K562 (cell line): ENCODE results near the gene NFIL3. TPM values are rescaled to one million over a fixed set of nuclear protein-coding genes. Genes with fewer than 3 reads are reported as not detected.
A peak's percentile ranks its signal among the peaks of the same experiment; 100 is the strongest.

Experiments
- ARID4B ChIP-seq: sonication (generic); formaldehyde crosslinking; IDR thresholded peaks from 2 replicates; pipeline ENCODE4 v1.8.0; 2022; ENCODE audit warnings: mild to moderate bottlenecking, missing genetic modification reagents
- BHLHE40 ChIP-seq: IDR thresholded peaks from 2 replicates; pipeline ENCODE4 v1.6.1; 2011; ENCODE audit warnings: low read length, improper control_type of control experiment
- FOXA3 ChIP-seq, 2 experiments: fragments of 450-650 bp in 1 of 2; sonication (generic) in 1 of 2; formaldehyde crosslinking; IDR thresholded peaks in 1 of 2; conservative IDR thresholded peaks in 1 of 2; 2 replicates each; pipeline versions ENCODE4 v1.4.0 to v1.8.0; 2020 to 2022; ENCODE audit warnings: mild to moderate bottlenecking in 2 of 2, missing genetic modification reagents in 1 of 2
- HMG20B ChIP-seq: fragments of 250-450 bp; sonication (Bioruptor Pico); IDR thresholded peaks from 2 replicates; pipeline ENCODE4 v1.5.0; 2021; ENCODE audit warnings: mild to moderate bottlenecking
- SIN3A ChIP-seq, 2 experiments: fragments of 150-350 bp in 1 of 2; IDR thresholded peaks; 2 replicates each; pipeline ENCODE4 v1.6.1; 2011 to 2016; ENCODE audit warnings: borderline replicate concordance in 2 of 2, low read depth in 2 of 2, low read length in 2 of 2, mild to moderate bottlenecking in 2 of 2, moderate library complexity in 2 of 2; ENCODE audit not compliant: control insufficient read depth in 1 of 2
- SMARCC2 ChIP-seq: fragments of 450-650 bp; IDR thresholded peaks from 2 replicates; pipeline ENCODE4 v1.6.1; 2017; ENCODE audit warnings: antibody characterized with exemption, moderate library complexity, mild to moderate bottlenecking, low read depth
- VEZF1 ChIP-seq: fragments of 200-800 bp; sonication (Bioruptor generic); IDR thresholded peaks from 2 replicates; pipeline ENCODE4 v1.6.1; 2017; ENCODE audit warnings: missing genetic modification characterization, missing compliant biosample characterization
- ZNF395 ChIP-seq: fragments of 200-800 bp; sonication (Bioruptor generic); IDR thresholded peaks from 2 replicates; pipeline ENCODE4 v1.6.1; 2017; ENCODE audit warnings: missing genetic modification characterization, missing compliant biosample characterization
- ZNF436 ChIP-seq: fragments of 250-450, 450-650 bp; sonication (Bioruptor Pico); formaldehyde crosslinking; IDR thresholded peaks from 2 replicates; pipeline ENCODE4 v1.7.0; 2020; ENCODE audit warnings: mild to moderate bottlenecking
- ZNF609 ChIP-seq: sonication (generic); formaldehyde crosslinking; IDR thresholded peaks from 2 replicates; pipeline ENCODE4 v1.8.1; 2023; ENCODE audit warnings: missing genetic modification reagents, mild to moderate bottlenecking, borderline replicate concordance
- polyA plus RNA-seq, 8 experiments: library from polyadenylated mRNA; depleted of rRNA in 4 of 8; stranded (reverse) in 5 of 8; unstranded in 3 of 8; fragments of >200 nt; fragmentation: Nextera tagmentation in 2 of 8; fragmentation: Illumina TruSeq in 1 of 8; extraction: Ambion mirVana in 2 of 8; extraction: Trizol in 1 of 8; gene quantifications; 2 replicates each; pipeline versions ENCODE4 v1.2.1 to v1.2.3, GENCODE V29; 2011 to 2014; ENCODE audit warnings: inconsistent platforms in 1 of 8, missing spikeins in 1 of 8
- total RNA-seq, 7 experiments: library from RNA; depleted of rRNA in 6 of 7; stranded (reverse); fragments of >200 nt in 6 of 7; fragmentation: Illumina TruSeq in 2 of 7; extraction: Trizol in 2 of 7; gene quantifications; 2 replicates each; pipeline versions ENCODE4 v1.2.1 to v1.2.3, GENCODE V29; 2011 to 2021; ENCODE audit warnings: low replicate concordance in 1 of 7
- TF ChIP-seq, protein P1 (sequence below), 2 experiments: fragments of 450-650 bp in 1 of 2; sonication (generic) in 1 of 2; formaldehyde crosslinking in 1 of 2; IDR thresholded peaks in 1 of 2; conservative IDR thresholded peaks in 1 of 2; 2 replicates each; pipeline versions ENCODE4 v1.6.1 to v1.8.1; 2016 to 2023; ENCODE audit warnings: mild to moderate bottlenecking in 2 of 2, moderate library complexity in 2 of 2, inconsistent platforms in 1 of 2, missing genetic modification reagents in 1 of 2

Gene NFIL3
- total and polyA plus RNA-seq, 9 of the 15 experiments (the other 6 are each of a cell fraction or from before 2014, with no cell fraction given): 3.2 to 16.1 (median 9.3) TPM

- TF ChIP-seq ARID4B (CRISPR knock-in tag) (peak; percentile 83), SMARCC2 (peak; percentile 19; the same call in 1 of the 2 replicates), HMG20B (CRISPR knock-in tag) (no peak), FOXA3 (CRISPR knock-in tag; conservative IDR thresholded peaks at IDR 0.05 in 1 of 2, IDR thresholded peaks at IDR 0.05 in 1 of 2) (0 out of 4 replicates have a peak, but pooled peaks of 1 of the 2 experiments have one; percentile 51), SIN3A (IDR thresholded peaks at IDR 0.05; ENCODE audit: borderline replicate concordance in 2 of 2, control insufficient read depth in 1 of 2, low read depth in 2 of 2, low read length in 2 of 2) (peak in 1 of 2 experiments; percentile 58; a peak in 2 of 4 replicates), ZNF609 (no peak), VEZF1 (peak; percentile 73), BHLHE40 (no peak), ZNF395 (CRISPR knock-in tag) (peak; percentile 73; the same call in 1 of the 2 replicates), ZNF436 (CRISPR knock-in tag) (no peak)
- TF ChIP-seq, protein P1, sequence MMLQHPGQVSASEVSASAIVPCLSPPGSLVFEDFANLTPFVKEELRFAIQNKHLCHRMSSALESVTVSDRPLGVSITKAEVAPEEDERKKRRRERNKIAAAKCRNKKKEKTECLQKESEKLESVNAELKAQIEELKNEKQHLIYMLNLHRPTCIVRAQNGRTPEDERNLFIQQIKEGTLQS (IDR thresholded peaks at IDR 0.05): no peak
- TF ChIP-seq, protein P1 (CRISPR knock-in tag; conservative IDR thresholded peaks at IDR 0.05): no peak
Measured at GRCh38 chr9:91361291-91362050, 62.2 kb downstream of the NFIL3 start, which contains the start of gene AUH (continued).
